ENCODE results near the gene GOLT1B.

Gene GOLT1B

GRCh38 chr12:21526721-21527345 is 25.2 kb downstream of the GOLT1B start:
- no peak for TF ChIP-seq CTCF (IDR thresholded peaks at IDR 0.05)

- no peak for TF ChIP-seq CTCF (IDR thresholded peaks at IDR 0.05)
Observed at GRCh38 chr12:21527451-21528180, 26.0 kb downstream of the GOLT1B start.

- no peak for TF ChIP-seq CTCF (IDR thresholded peaks at IDR 0.05)
Observed at GRCh38 chr12:21528953-21529352, 27.4 kb downstream of the GOLT1B start.

- TF ChIP-seq CTCF (IDR thresholded peaks at IDR 0.05), result no peak
Observed at GRCh38 chr12:21529456-21529855, 27.9 kb downstream of the GOLT1B start.

- TF ChIP-seq CTCF (IDR thresholded peaks at IDR 0.05), result no peak
Observed at GRCh38 chr12:21538061-21538653, 36.6 kb downstream of the GOLT1B start.

GRCh38 chr12:21539797-21540196 is 38.2 kb downstream of the GOLT1B start:
- TF ChIP-seq CTCF (IDR thresholded peaks at IDR 0.05), result no peak

GRCh38 chr12:21541773-21542172 is 40.2 kb downstream of the GOLT1B start:
- no peak for TF ChIP-seq CTCF (IDR thresholded peaks at IDR 0.05)

Measured in LNCAP (cell line).